PC-3 (cell line): ENCODE data around the gene ANKRD40CL. TPM values are rescaled to one million over a fixed set of nuclear protein-coding genes. Genes with fewer than 3 reads are reported as not detected.
A peak's percentile ranks its signal among the peaks of the same experiment; 100 is the strongest.

ENCODE experiments used
- ATAC-seq: fragments of 200-7000 bp; cut with Tn5 transposase; 2 replicates; pipeline ENCODE4 v1.9.1; 2020; ENCODE audit warnings: mild to moderate bottlenecking, moderate library complexity
- BruUV-seq: library from RNA; stranded (reverse); fragments of 400-500 nt; replicated peaks from 2 replicates; lab custom pipeline; 2021; lab: Mats Ljungman, UMichigan
- CTCF ChIA-PET: fragments of 300-600 bp; sonication (Branson Sonifier 250); formaldehyde crosslinking; loops from one replicate; lab custom pipeline; 2022; ENCODE audit warnings: antibody characterized with exemption; lab: Charles Lee
- POLR2A ChIA-PET: fragments of 300-600 bp; sonication (Branson Sonifier 250); formaldehyde crosslinking; loops from one replicate; lab custom pipeline; 2022; ENCODE audit warnings: antibody characterized with exemption; ENCODE audit not compliant: unreplicated experiment; lab: Charles Lee
- DNase-seq: peaks from one replicate; pipeline ENCODE4 v3.0.0-alpha.2; 2015
- H2AFZ ChIP-seq: fragments of 300-600 bp; sonication (generic); 2 replicates; pipeline ENCODE4 v1.6.0; 2016; ENCODE audit warnings: antibody characterized with exemption, low read length
- H3F3A ChIP-seq: fragments of 300-600 bp; sonication (generic); one replicate; pipeline ENCODE4 v1.6.0; 2017; ENCODE audit warnings: antibody characterized with exemption, low read length, control low read depth, mild to moderate bottlenecking; ENCODE audit not compliant: unreplicated experiment
- H3K27ac ChIP-seq: fragments of 300-600 bp; sonication (generic); 2 replicates; pipeline ENCODE4 v1.5.1; 2016; ENCODE audit warnings: mild to moderate bottlenecking, low read length
- H3K27me3 ChIP-seq: fragments of 300-600 bp; sonication (generic); 2 replicates; pipeline ENCODE4 v1.6.1; 2016; ENCODE audit warnings: low read length, mixed read lengths
- H3K36me3 ChIP-seq: fragments of 300-600 bp; sonication (generic); 2 replicates; pipeline ENCODE4 v1.6.1; 2016; ENCODE audit warnings: low read depth, mixed run types, low read length, mixed read lengths
- H3K4me1 ChIP-seq: fragments of 300-600 bp; sonication (generic); 2 replicates; pipeline ENCODE4 v1.5.1; 2016; ENCODE audit warnings: low read length; ENCODE audit not compliant: insufficient read depth
- H3K4me2 ChIP-seq: fragments of 300-600 bp; sonication (generic); 2 replicates; pipeline ENCODE4 v1.6.0; 2016; ENCODE audit warnings: low read length
- H3K4me3 ChIP-seq: fragments of 300-600 bp; sonication (generic); 2 replicates; pipeline ENCODE4 v1.5.1; 2016; ENCODE audit warnings: mild to moderate bottlenecking, low read length, mixed read lengths
- H3K79me2 ChIP-seq: fragments of 300-600 bp; sonication (generic); 2 replicates; pipeline ENCODE4 v1.6.1; 2017; ENCODE audit warnings: low read length, mixed read lengths
- H3K9ac ChIP-seq: fragments of 300-600 bp; sonication (generic); 2 replicates; pipeline ENCODE4 v1.6.0; 2016; ENCODE audit warnings: mild to moderate bottlenecking, low read length
- H3K9me2 ChIP-seq: fragments of 300-600 bp; sonication (generic); replicated peaks from 2 replicates; pipeline ENCODE4 v1.6.1; 2016; ENCODE audit warnings: mixed run types, low read length, mixed read lengths
- H3K9me3 ChIP-seq: fragments of 300-600 bp; sonication (generic); 2 replicates; pipeline ENCODE4 v1.6.1; 2016; ENCODE audit warnings: low read length, mixed read lengths
- H4K20me1 ChIP-seq: fragments of 300-600 bp; sonication (generic); 2 replicates; pipeline ENCODE4 v1.6.1; 2016; ENCODE audit warnings: low read length, mixed read lengths
- CTCF ChIP-seq: fragments of 300-600 bp; sonication (generic); conservative IDR thresholded peaks from 2 replicates; pipeline ENCODE4 v1.5.1; 2017; ENCODE audit warnings: antibody characterized with exemption, low read depth, mild to moderate bottlenecking, low read length
- EZH2 ChIP-seq: fragments of 300-600 bp; sonication (generic); IDR thresholded peaks from one replicate; pipeline ENCODE4 v1.6.1; 2017; ENCODE audit warnings: antibody characterized with exemption, mild to moderate bottlenecking, low read length; ENCODE audit not compliant: unreplicated experiment
- EZH2phosphoT487 ChIP-seq: fragments of 300-600 bp; sonication (generic); IDR thresholded peaks from 2 replicates; pipeline ENCODE4 v1.6.1; 2018; ENCODE audit warnings: mild to moderate bottlenecking, antibody characterized with exemption, low read length, borderline replicate concordance
- intact Hi-C: fragments of 100-400 bp; cut with micrococcal nuclease; formaldehyde crosslinking; loops from 2 replicates; pipeline ENCODE4 v1.9.0; 2023
- total RNA-seq: library from RNA; depleted of rRNA; stranded (reverse); fragments of >200 nt; gene quantifications from 2 replicates; pipeline ENCODE4 v1.2.3, GENCODE V29; 2014

The ANKRD40CL gene
- total RNA-seq, 1 experiment from 2014 or later = not detected

GRCh38 chr17:50798424-50799288 is 31.3 kb upstream of the ANKRD40CL start:
- POLR2A ChIA-PET = no interaction called here
- Histone ChIP-seq H2AFZ (no peak overlapping the region), H3K4me1 (no peaks in the 10 kb centered on the region), H3K9ac (no peak overlapping the region), H3K9me2 (no peaks in the 10 kb centered on the region), H3F3A (no peaks in the 10 kb centered on the region), H3K9me3 (no peaks in the 10 kb centered on the region), H3K36me3 (no peaks in the 10 kb centered on the region), H3K4me3 (no peak overlapping the region), H3K4me2 (no peak overlapping the region), H3K27me3 (no peaks in the 10 kb centered on the region), H3K79me2 (no peaks in the 10 kb centered on the region), H3K27ac (no peak overlapping the region), H4K20me1 (no peaks in the 10 kb centered on the region)
- BruUV-seq = no TSS peak
- no peak for DNase-seq
- TF ChIP-seq CTCF = no peak
- no peak for TF ChIP-seq EZH2phosphoT487
- no peak for TF ChIP-seq EZH2
- CTCF ChIA-PET = interaction anchor here (0.5 kb wide), 1 partner anchor 294 kb away, joined by 12 read pairs; no protein-coding TSS in a partner anchor
- ATAC-seq = peak; percentile 26; the same call in 1 of the 2 replicates
- intact Hi-C loops = no loop called here

DNA sequence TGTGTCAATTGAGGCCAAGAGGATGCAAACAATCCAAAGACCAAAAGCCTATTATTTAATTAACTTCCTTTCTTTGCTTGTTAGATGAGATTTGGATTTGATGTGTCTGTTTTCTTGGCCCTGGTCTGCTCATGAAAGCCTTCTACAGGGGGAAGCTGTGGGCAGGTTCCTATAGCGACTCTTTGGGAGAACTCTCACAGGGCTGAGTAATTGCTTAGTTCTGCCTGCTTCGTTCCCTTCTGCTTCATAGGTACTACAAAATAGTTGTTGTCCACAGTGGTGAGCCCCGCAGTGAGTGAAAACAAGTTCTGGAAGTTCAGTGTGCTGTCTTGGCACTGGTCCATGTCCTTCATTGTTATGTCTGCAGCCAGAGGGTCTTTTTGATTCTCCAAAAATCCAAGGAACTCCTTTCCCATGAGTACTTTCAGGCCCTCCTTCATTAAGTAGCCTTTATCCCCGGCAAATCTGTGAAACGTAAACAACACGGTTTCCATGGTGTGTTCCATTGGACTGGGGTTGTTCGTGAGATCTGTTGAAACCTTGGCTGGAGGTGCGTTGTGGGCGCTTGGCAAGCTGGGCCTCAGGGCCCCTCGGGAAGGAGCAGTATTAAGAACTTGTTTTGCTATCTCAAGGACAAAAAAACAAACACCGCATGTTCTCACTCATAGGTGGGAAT is 30.0 kb upstream of the ANKRD40CL start:
- no peak overlapping the region for H3K4me2 ChIP-seq
- no peaks in the 10 kb centered on the region for H3K27me3 ChIP-seq
- POLR2A ChIA-PET = no interaction called here

More for the DNA sequence above, 30.0 kb upstream of the ANKRD40CL start:
- Histone ChIP-seq H3K79me2 (no peaks in the 10 kb centered on the region), H3K36me3 (no peaks in the 10 kb centered on the region), H3K9me3 (no peaks in the 10 kb centered on the region), H3K4me1 (no peaks in the 10 kb centered on the region), H3K9ac (no peak overlapping the region), H2AFZ (no peak overlapping the region), H3F3A (no peaks in the 10 kb centered on the region), H3K9me2 (no peaks in the 10 kb centered on the region), H3K4me3 (no peak overlapping the region), H3K27ac (no peak overlapping the region), H4K20me1 (no peaks in the 10 kb centered on the region)
- TF ChIP-seq EZH2 = no peak
- no peak for TF ChIP-seq CTCF
- no peak for TF ChIP-seq EZH2phosphoT487
- ATAC-seq (no peak), DNase-seq (no peak)
- intact Hi-C loops = no loop called here
- no TSS peak for BruUV-seq
- CTCF ChIA-PET = no interaction called here
